T follicular helper cell (primary cell): ENCODE measurements around the gene ZNF709.
A peak's percentile ranks its signal among the peaks of the same experiment; 100 is the strongest.
"Not testable (repeated sequence)": the region's sequence is repeated elsewhere in the genome, so short reads cannot be mapped to it uniquely, and the experiment has no call there.

ENCODE experiments used
- DNase-seq: peaks from one replicate; pipeline ENCODE4 v3.0.0-alpha.2; 2020; ENCODE audit warnings: low read depth
- total RNA-seq, 2 experiments: gene quantifications; one replicate each; lab custom pipeline; 2026; lab: John Stamatoyannopoulos, UW

Gene ZNF709
- total RNA-seq, result 0.48 to 0.65 reads per million in 2 experiments

DNA sequence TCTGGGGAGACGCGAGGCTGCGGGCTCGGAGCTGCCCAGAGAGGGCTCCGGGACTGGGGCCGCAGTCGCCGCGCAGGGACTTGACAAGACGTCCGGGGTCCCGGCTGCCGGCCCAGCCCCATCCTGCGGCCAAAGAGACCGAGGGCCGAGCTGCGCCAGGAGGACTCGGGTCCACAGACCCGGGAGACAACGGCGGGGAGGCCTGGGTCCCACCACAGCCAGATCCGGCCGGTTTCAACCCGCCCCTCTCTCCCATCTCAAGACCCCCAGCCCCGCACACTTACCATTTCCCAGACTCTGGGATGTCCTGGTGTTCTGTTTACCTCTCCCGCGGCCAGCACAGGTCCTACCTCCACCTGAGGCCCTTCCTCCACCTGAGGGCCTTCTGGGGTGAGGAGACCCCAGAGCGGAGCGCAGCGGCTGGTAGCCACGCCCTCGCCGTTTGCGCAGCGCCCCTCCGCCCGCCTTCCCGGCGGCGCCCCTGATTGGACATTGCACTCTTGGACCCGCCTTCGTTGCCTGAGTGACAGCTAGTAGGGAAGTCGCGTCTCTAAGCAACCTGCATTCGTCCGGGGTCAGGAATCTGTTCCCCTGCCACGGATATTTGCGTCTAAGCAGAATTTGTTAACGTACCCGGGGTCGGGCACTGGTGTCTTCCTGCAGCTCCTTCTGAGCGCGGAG lies at the start of gene ZNF709:
Gene ZNF709, minus strand, starts transcription at position 446 of the 681 bp plus-strand sequence. Its CDS starts 159 bp downstream, at position 287.
- peak; percentile 84 for DNase-seq

DNA sequence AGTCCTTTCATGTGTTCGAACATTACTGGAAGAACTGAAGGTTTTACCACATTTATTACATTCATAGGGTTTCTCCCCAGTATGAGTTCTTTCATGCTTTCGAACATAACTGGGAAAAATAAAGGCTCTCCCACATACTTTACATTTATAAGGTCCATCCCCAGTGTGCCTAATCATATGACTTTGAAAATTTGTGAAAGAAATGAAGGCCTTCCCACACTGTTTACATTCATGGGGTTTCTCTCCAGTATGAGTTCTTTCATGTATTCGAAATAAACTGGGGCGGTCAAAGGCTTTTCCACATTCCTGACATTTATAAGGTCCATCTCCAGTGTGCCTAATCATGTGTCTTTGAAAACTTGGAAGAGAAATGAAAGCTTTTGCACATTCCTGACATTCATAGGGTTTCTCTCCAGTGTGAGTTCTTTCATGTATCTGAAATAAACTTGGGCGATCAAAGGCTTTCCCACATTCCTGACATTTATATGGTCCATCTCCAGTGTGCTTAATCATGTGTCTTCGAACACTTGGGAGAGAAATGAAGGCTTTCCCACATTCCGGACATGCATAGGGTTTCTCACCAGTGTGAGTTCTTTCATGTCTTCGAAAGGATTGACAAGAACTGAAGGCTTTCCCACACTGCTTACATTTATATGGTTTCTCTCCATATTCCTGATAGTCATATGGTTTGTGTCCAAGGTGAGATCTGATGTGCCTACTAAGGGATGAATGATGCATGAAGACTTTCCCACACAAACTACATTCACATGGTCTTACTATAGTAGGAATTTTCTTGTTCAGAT lies 42.6 kb upstream of the ZNF709 start:
- DNase-seq, result no peak

GRCh38 chr19:12526542-12526941 lies 41.9 kb upstream of the ZNF709 start:
- DNase-seq, result no peak

GRCh38 chr19:12521996-12522395 lies 37.4 kb upstream of the ZNF709 start:
- no peak for DNase-seq

DNA sequence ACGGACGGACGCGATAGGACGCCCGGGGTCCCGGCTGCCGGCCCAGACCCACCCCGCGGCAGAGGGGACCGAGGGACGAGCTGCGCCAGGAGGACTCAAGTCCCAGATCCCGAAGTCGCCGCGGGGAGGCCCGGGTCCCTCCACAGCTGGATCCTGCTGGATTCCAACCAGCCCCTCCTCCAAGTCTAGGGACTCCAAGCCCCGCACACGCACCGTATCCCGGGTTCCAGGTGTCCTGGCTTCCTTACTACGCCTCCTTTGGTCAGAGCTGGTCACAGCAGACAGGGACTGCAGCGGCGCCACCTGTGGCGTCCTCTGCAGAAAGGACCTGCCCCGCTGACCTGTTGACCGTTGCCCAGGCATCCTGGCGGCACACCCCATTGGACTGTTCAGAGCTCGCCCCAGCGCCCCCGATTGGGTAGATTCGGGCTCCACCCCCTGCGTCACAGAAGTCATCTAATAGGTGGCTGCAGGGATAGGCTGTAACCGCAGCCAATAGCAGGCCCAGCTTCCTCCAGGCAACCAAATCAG lies 29.0 kb upstream of the ZNF709 start:
- DNase-seq, result no peak

DNA sequence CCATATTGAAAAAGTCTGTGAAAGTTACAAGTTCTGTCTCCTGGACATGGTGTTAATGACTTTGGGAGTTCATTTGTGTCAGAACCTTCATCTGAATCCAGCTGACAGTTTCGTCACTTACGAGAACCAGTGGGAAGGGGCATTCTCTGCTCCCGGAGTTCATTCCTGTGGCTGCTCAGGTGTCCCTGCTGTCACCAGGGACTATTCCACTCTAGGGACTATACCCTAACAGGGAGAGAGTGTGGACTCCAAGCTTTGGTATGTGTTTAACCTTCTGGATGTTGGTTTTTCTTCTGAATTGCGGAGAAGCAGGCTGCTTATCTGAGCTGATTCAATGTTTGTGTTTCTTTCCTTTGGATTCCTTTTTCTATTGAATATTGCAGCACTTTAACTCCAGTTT lies 12.4 kb upstream of the ZNF709 start:
- DNase-seq, result no peak

GRCh38 chr19:12496480-12496879 lies 11.9 kb upstream of the ZNF709 start:
- no peak for DNase-seq

GRCh38 chr19:12495002-12495802 lies 10.6 kb upstream of the ZNF709 start:
- DNase-seq, result peak; percentile 91

DNA sequence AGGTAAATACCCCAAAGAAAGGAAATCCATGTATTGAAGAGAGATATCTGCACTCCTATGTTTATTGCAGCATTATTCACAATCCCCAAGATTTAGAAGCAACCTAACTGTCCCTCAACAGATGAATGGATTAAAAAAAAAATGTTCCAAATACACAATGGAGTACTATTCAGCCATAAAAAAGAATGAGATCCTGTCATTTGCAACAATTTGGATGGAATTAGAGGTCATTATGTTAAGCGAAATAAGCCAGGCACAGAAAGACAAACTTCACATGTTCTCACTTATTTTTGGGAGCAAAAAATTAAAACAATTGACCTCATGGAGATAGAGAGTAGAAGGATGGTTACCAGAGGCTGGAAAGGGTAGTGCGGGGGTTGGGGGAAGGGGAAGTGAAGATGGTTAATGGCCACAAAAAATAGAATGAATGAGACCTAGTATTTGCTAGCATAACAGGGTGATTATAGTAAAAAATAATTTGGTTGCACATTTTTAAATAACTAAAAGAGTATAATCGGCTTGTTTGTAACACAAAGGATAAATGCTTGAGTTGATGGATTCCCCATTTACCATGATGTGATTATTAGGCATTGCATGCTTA lies 9.7 kb upstream of the ZNF709 start:
- DNase-seq, result no peak

- not testable (repeated sequence) for DNase-seq
Measured at GRCh38 chr19:12486265-12486783, 1.7 kb upstream of the ZNF709 start.

DNA sequence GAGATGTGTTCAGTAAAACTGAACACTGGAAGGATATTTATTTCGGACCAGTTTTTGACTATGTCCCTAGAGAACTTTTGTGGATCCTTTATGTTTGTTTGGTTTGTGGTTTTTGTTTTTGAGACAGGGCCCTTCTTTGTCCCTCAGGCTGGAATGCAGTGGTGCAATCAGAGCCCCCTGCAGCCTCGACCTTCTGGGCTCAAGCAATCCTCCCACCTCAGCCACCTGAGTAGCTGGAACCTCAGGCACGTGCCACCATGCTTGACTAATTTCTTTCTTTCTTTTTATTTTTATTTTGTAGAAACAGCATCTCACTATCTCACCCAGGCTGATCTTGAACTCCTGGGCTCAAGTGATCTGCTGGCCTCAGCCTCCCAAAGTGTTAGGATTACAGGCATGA lies 955 bp upstream of the ZNF709 start:
- DNase-seq, result no peak

- DNase-seq, result no peak
Measured at GRCh38 chr19:12485052-12485416, 418 bp upstream of the ZNF709 start.

DNA sequence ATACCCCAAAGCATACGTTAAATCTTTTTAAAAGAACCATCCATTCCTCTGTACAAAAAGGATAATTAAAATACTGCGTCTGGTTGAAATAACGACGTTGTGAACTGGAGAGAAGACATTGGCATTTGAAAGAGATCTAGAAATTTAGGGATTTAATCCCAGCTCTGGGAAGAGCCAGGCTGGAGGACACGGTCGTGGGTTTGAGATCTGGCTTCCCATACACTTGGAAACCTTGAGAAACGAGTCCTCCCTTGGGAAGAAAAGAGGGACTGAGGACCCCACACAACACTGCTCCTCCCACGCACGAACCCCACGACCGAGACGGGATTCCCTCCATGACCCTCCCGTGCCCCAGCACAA lies 625 bp downstream of the ZNF709 start:
- DNase-seq, result no peak

DNA sequence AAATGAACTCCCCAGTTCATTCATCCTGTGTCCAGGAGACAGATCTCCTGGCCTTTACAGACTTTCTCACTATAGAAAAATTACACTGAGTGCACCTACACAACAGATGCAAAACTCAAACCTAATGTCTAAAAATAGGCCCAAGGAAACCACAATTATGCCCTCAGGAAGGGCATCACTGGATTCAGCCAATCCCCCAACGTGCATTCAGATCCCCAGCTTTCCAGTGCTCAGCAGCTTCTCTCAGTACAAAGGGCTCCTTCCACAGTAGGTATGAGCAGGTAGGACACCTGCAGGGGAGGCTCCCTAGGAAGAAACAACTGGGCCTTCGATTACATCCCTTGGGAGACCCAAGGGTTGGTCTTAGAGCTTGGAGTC lies 2.1 kb downstream of the ZNF709 start:
- no peak for DNase-seq

DNA sequence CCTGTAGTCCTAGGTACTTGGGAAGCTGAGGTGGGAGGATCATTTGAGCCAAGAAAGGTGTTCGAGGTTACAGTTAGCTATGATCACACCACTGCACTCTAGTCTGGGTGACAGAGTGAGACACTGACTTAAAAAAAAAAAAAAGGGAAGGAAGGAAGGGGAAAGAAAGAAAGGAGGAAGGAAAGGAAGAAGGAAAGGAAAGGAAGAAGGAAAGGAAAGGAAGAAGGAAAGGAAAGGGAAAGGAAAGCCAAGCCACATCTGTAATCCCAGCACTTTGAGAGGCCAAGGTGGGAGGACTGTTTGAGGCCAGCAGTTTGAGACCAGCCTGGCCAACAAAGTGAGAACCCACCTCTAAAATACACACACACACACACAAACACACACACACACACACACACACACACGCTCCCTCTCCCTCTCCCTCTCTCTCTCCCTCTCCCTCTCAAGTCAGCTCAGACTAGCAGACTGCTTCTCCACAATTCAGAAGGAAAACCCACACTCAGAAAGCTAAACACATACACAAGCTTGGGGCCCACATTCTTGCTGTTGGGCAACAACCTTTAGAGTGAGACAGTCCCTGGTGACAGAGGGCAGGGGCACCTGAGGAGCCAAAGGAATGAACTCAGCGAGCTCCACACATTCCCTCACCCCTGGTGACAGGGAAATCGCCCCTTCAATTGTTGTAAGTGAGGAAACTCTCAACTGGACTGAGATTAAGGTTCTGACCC lies 2.7 kb downstream of the ZNF709 start:
- no peak for DNase-seq

DNA sequence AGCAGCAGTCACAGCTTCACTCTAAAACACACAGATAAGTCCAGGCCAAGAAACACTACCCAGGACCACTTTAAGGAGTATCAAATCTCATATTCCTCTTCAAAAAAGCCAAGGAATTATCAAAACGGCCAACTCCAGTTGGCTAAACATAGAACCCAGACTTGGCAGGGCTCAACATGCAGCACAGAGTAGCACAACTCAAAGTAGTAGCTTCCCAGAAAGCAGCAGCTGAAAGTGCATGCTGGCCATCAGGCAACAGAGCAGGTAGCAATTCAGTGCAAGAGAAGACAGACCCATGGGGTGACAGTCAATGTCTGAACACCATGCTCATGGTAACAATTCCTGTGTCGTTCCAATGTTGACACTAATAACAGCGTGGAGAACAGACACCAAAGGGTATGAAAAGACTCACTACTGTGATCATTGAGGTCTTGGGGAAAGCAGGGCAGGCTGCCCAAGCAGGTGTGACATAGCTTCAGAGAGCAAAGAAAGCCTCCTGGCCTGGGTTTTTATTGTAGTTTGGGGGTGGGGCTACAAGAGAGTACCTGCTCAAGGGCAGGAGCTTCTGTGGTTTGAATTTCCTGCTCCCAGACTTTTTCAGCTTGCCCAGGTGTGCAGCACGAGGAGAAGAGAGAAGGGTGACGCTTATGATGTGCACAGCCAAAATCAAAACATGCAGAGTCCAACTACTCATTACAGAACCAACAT lies 6.2 kb downstream of the ZNF709 start:
- no peak for DNase-seq

DNA sequence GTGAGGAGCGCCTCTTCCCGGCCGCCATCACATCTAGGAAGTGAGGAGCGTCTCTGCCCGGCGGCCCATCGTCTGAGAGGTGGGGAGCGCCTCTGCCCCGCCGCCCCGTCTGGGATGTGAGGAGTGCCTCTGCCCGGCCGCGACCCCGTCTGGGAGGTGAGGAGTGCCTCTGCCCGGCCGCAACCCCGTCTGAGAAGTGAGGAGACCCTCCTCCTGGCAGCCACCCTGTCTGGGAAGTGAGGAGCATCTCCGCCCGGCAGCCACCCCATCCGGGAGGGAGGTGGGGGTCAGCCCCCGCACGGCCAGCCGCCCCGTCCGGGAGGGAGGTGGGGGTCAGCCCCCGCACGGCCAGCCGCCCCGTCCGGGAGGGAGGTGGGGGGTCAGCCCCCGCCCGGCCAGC lies 17.0 kb downstream of the ZNF709 start:
- DNase-seq, result not testable (repeated sequence)

DNA sequence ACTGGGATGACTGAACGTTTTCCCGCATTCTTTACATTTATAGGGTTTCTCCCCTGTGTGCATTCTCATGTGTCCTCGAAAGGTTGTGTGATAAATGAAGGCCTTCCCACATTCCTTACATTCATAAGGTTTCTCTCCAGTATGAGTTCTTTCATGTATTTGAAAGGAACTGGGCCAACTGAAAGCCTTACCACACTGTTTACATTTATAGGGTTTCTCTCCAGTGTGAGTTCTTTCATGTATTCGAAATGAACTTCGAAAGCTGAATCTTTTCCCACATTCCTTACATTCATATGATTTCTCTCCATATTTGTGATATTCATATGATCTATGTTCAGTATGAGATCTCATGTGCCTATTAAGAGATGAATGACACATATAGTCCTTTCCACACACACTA lies 19.4 kb downstream of the ZNF709 start:
- no peak for DNase-seq

GRCh38 chr19:12464769-12465168 lies 19.8 kb downstream of the ZNF709 start:
- DNase-seq, result no peak

- not testable (repeated sequence) for DNase-seq
Measured at GRCh38 chr19:12464139-12464538, 20.5 kb downstream of the ZNF709 start.
